Panc1 (cell line): ENCODE results near the gene AMIGO1. TPM values are rescaled to one million over a fixed set of nuclear protein-coding genes. Genes with fewer than 3 reads are reported as not detected.

Experiments used
- ATAC-seq: fragments of 200-7000 bp; cut with Tn5 transposase; 2 replicates; pipeline ENCODE4 v1.9.1; 2020; ENCODE audit warnings: mild to moderate bottlenecking, moderate library complexity
- BruUV-seq: library from RNA; stranded (reverse); fragments of 400-500 nt; replicated peaks from 2 replicates; lab custom pipeline; 2021; lab: Mats Ljungman, UMichigan
- CTCF ChIA-PET: fragments of 300-600 bp; sonication (Branson Sonifier 250); formaldehyde crosslinking; loops from one replicate; lab custom pipeline; 2022; ENCODE audit warnings: antibody characterized with exemption; lab: Charles Lee
- POLR2A ChIA-PET: fragments of 300-600 bp; sonication (Branson Sonifier 250); formaldehyde crosslinking; loops from one replicate; lab custom pipeline; 2022; ENCODE audit warnings: antibody characterized with exemption; lab: Charles Lee
- DNase-seq: peaks from one replicate; pipeline ENCODE4 v3.0.0-alpha.2; 2010; ENCODE audit warnings: low read depth, low spot score
- H3K27ac ChIP-seq: 2 replicates; pipeline ENCODE4 v1.5.1; 2011; ENCODE audit warnings: mild to moderate bottlenecking, low read length, inconsistent platforms
- H3K27me3 ChIP-seq: fragments of 200-500 bp; sonication (Bioruptor generic); 2 replicates; pipeline ENCODE4 v1.6.0; 2014; ENCODE audit warnings: low read length, inconsistent platforms; ENCODE audit not compliant: control insufficient read depth, insufficient read depth
- H3K36me3 ChIP-seq: fragments of 200-500 bp; sonication (Bioruptor generic); 2 replicates; pipeline ENCODE4 v1.5.1; 2014; ENCODE audit warnings: inconsistent platforms, mild to moderate bottlenecking, low read length, moderate library complexity; ENCODE audit not compliant: control insufficient read depth, insufficient read depth
- H3K4me1 ChIP-seq: 2 replicates; pipeline ENCODE4 v1.5.1; 2011; ENCODE audit warnings: inconsistent platforms, mild to moderate bottlenecking, low read length, moderate library complexity; ENCODE audit not compliant: control insufficient read depth, insufficient read depth
- H3K4me3 ChIP-seq, 2 experiments: 2 replicates each; pipeline ENCODE4 v1.5.1; 2011 to 2012; ENCODE audit warnings: low read depth in 2 of 2, low read length in 2 of 2, mild to moderate bottlenecking in 2 of 2, inconsistent platforms in 1 of 2, moderate library complexity in 1 of 2
- H3K9me3 ChIP-seq: fragments of 200-500 bp; sonication (Bioruptor generic); 2 replicates; pipeline ENCODE4 v1.5.1; 2014; ENCODE audit warnings: low read depth, mild to moderate bottlenecking, inconsistent platforms, low read length, moderate library complexity; ENCODE audit not compliant: control insufficient read depth, insufficient read depth
- CTCF ChIP-seq: fragments of 450-650 bp; IDR thresholded peaks from 2 replicates; pipeline ENCODE4 v1.5.1; 2017; ENCODE audit warnings: mild to moderate bottlenecking
- POLR2AphosphoS5 ChIP-seq: IDR thresholded peaks from 2 replicates; pipeline ENCODE4 v1.6.1; 2012; ENCODE audit warnings: mild to moderate bottlenecking, low read depth, low read length, moderate library complexity
- REST ChIP-seq, 2 experiments: IDR thresholded peaks; 2 replicates each; pipeline ENCODE4 v1.6.1; 2011 to 2012; ENCODE audit warnings: low read depth in 2 of 2, control low read depth in 1 of 2, low read length in 1 of 2, mild to moderate bottlenecking in 1 of 2, moderate library complexity in 1 of 2; ENCODE audit not compliant: insufficient read depth in 1 of 2
- SIN3A ChIP-seq: IDR thresholded peaks from 2 replicates; pipeline ENCODE4 v1.6.1; 2012; ENCODE audit warnings: low read depth, mild to moderate bottlenecking, low read length, moderate library complexity, borderline replicate concordance; ENCODE audit not compliant: insufficient read depth
- TCF7L2 ChIP-seq: IDR thresholded peaks from 2 replicates; pipeline ENCODE4 v1.6.1; 2011; ENCODE audit warnings: mild to moderate bottlenecking, low read depth, low read length, inconsistent platforms
- in situ Hi-C: cut with HindIII; loops from 2 replicates; pipeline ENCODE4 v1.10.0; 2016; ENCODE audit warnings: low sequenced_read_pairs, low pct_unique_long_range_greater_than_20kb
- intact Hi-C: fragments of 100-400 bp; cut with micrococcal nuclease; formaldehyde crosslinking; loops from one replicate; pipeline ENCODE4 v1.10.0; 2022; ENCODE audit not compliant: unreplicated experiment
- total RNA-seq: library from RNA; stranded (reverse); gene quantifications from one replicate; pipeline ENCODE4 v1.2.1, GENCODE V29; 2021; ENCODE audit not compliant: unreplicated experiment

The AMIGO1 gene
- total RNA-seq, 1 experiment from 2014 or later, result 0.64 TPM

GRCh38 chr1:109454497-109455133, 54.9 kb downstream of the AMIGO1 start:
- Histone ChIP-seq H3K27me3 (no peaks in the 10 kb centered on the region; the same call in 1 of the 2 replicates), H3K4me3 (no peak overlapping the region), H3K27ac (no peak overlapping the region), H3K9me3 (no peaks in the 10 kb centered on the region; the same call in 1 of the 2 replicates), H3K4me1 (no peaks in the 10 kb centered on the region), H3K36me3 (no peaks in the 10 kb centered on the region)
- in situ Hi-C loops, result no loop called here
- BruUV-seq, result no TSS peak
- no peak for TF ChIP-seq TCF7L2
- no peak for TF ChIP-seq REST (IDR thresholded peaks at IDR 0.05; ENCODE audit: insufficient read depth in 1 of 2, low read depth in 2 of 2, low read length in 1 of 2)
- no peak for TF ChIP-seq SIN3A
- TF ChIP-seq POLR2AphosphoS5, result no peak
- no peak for TF ChIP-seq CTCF
- ChIA-PET POLR2A (no interaction called here), CTCF (no interaction called here)
- DNase-seq, result no peak
- intact Hi-C loops, result no loop called here
- no peak for ATAC-seq

Other genes with a start within 250 kb of the AMIGO1 start
- 40.6 TPM for gene PSRC1, start 226.6 kb downstream of the AMIGO1 start, total RNA-seq
- not detected for gene MYBPHL, start 202.7 kb downstream of the AMIGO1 start, total RNA-seq
- 25.1 TPM for gene SORT1, start 111.8 kb downstream of the AMIGO1 start, total RNA-seq
- 118 TPM for gene PSMA5, start 83.3 kb downstream of the AMIGO1 start, total RNA-seq
- gene SYPL2, start 43.2 kb downstream of the AMIGO1 start, total RNA-seq, result 0.74 TPM
- 4.9 TPM for gene ATXN7L2, start 25.8 kb downstream of the AMIGO1 start, total RNA-seq
- gene CYB561D1, start 15.6 kb downstream of the AMIGO1 start, total RNA-seq, result 4.5 TPM
- not detected for gene GPR61, start 30.1 kb upstream of the AMIGO1 start, total RNA-seq
- 6.4 TPM for gene GNAI3, start 38.9 kb upstream of the AMIGO1 start, total RNA-seq
- 0.44 TPM for gene GNAT2, start 109.9 kb upstream of the AMIGO1 start, total RNA-seq
- 85.8 TPM for gene AMPD2, start 110.1 kb upstream of the AMIGO1 start, total RNA-seq
- 22.0 TPM for gene GSTM4, start 146.4 kb upstream of the AMIGO1 start, total RNA-seq
- 10.2 TPM for gene GSTM2, start 158.3 kb upstream of the AMIGO1 start, total RNA-seq
- gene GSTM1, start 178.1 kb upstream of the AMIGO1 start, total RNA-seq, result not detected
- gene GSTM5, start 202.5 kb upstream of the AMIGO1 start, total RNA-seq, result not detected
- 93.1 TPM for gene GSTM3, start 231.3 kb upstream of the AMIGO1 start, total RNA-seq